Measurements from ENCODE around the gene ABCC2.
"Not testable (repeated sequence)": the region's sequence is repeated elsewhere in the genome, so short reads cannot be mapped to it uniquely, and the experiment has no call there.

Gene ABCC2

DNA sequence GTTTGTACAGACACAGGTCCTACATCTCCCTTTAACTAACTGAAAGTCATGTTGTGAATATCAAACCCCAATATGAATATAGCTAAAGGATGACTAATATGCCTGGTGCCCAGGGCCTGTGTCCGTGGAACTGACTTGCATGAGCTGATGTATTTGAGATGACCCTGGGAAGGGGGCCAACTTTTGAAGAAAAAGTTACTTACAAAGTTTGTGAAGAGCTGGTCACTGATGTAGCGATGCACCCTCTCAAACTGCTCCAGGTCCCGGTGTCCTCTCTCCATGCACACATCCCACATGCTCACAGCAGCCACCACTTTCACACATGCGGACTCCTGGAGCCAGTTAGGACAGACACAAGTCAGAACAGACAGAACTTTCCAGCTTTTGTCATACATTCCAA lies 106.2 kb downstream of the ABCC2 start:
- H3K9ac ChIP-seq (ENCODE audit: low read depth, low read length, poor library complexity, severe bottlenecking), result no peak overlapping the region
- H3K9me3 ChIP-seq (ENCODE audit: insufficient read depth, low read depth, low read length), result no peaks in the 10 kb centered on the region
- H3K79me2 ChIP-seq (ENCODE audit: insufficient read depth, low read length), result no peaks in the 10 kb centered on the region
- H3K36me3 ChIP-seq (ENCODE audit: insufficient read depth, low read length), result peaks cover 18% of the 10 kb centered on the region; the same call in 1 of the 2 replicates
- H3K27me3 ChIP-seq (ENCODE audit: insufficient read depth, low read length, poor library complexity, severe bottlenecking), result no peaks in the 10 kb centered on the region
- H3K4me1 ChIP-seq (ENCODE audit: insufficient read depth, low read length, poor library complexity, severe bottlenecking), result no peaks in the 10 kb centered on the region
- no peak overlapping the region for H3K4me2 ChIP-seq (ENCODE audit: low read depth, low read length, poor library complexity, severe bottlenecking)
- H3F3A ChIP-seq (ENCODE audit: low read depth), result no peaks in the 10 kb centered on the region
- no peaks in the 10 kb centered on the region for H4K20me1 ChIP-seq (ENCODE audit: insufficient read depth, low read length, poor library complexity, severe bottlenecking)
- TF ChIP-seq EZH2phosphoT487 (IDR thresholded peaks at IDR 0.05; ENCODE audit: borderline replicate concordance), result no peak
- TF ChIP-seq, protein P1, sequence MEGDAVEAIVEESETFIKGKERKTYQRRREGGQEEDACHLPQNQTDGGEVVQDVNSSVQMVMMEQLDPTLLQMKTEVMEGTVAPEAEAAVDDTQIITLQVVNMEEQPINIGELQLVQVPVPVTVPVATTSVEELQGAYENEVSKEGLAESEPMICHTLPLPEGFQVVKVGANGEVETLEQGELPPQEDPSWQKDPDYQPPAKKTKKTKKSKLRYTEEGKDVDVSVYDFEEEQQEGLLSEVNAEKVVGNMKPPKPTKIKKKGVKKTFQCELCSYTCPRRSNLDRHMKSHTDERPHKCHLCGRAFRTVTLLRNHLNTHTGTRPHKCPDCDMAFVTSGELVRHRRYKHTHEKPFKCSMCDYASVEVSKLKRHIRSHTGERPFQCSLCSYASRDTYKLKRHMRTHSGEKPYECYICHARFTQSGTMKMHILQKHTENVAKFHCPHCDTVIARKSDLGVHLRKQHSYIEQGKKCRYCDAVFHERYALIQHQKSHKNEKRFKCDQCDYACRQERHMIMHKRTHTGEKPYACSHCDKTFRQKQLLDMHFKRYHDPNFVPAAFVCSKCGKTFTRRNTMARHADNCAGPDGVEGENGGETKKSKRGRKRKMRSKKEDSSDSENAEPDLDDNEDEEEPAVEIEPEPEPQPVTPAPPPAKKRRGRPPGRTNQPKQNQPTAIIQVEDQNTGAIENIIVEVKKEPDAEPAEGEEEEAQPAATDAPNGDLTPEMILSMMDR (conservative IDR thresholded peaks at IDR 0.05; ENCODE audit: low read length), result no peak
- no peak overlapping the region for H2AFZ ChIP-seq (ENCODE audit: low read length)
- H3K9me2 ChIP-seq (replicated peaks; ENCODE audit: low read depth, low read length), result no peaks in the 10 kb centered on the region
- no peak overlapping the region for H3K4me3 ChIP-seq (ENCODE audit: low read length, poor library complexity, severe bottlenecking)

DNA sequence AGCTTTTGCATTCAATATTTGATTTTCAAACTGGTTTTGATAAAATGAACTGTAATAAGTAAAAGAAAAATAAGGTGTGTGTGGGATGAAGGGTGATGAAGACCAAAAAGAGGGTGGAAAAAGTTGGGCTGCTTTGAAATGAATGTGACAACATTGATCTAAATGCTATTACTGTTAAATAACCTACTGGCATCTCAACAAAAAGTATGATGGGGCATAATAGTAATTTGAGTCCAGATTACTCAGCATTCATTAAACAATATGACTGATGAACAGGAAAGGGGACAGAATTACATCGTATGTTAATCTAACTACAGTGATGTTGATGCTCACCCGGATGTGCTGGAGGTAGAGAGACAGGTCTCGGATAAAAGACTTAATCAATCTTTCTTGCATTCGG lies 112.2 kb downstream of the ABCC2 start:
- no peak overlapping the region for H3K9ac ChIP-seq (ENCODE audit: low read depth, low read length, poor library complexity, severe bottlenecking)
- H4K20me1 ChIP-seq (ENCODE audit: insufficient read depth, low read length, poor library complexity, severe bottlenecking), result no peaks in the 10 kb centered on the region
- no peaks in the 10 kb centered on the region for H3K27me3 ChIP-seq (ENCODE audit: insufficient read depth, low read length, poor library complexity, severe bottlenecking)
- H3K4me2 ChIP-seq (ENCODE audit: low read depth, low read length, poor library complexity, severe bottlenecking), result no peak overlapping the region
- H3K79me2 ChIP-seq (ENCODE audit: insufficient read depth, low read length), result no peaks in the 10 kb centered on the region
- no peaks in the 10 kb centered on the region for H3K4me1 ChIP-seq (ENCODE audit: insufficient read depth, low read length, poor library complexity, severe bottlenecking)
- no peak overlapping the region for H2AFZ ChIP-seq (ENCODE audit: low read length)
- H3K4me3 ChIP-seq (ENCODE audit: low read length, poor library complexity, severe bottlenecking), result no peak overlapping the region
- H3K9me3 ChIP-seq (ENCODE audit: insufficient read depth, low read depth, low read length), result no peaks in the 10 kb centered on the region
- no peaks in the 10 kb centered on the region for H3K9me2 ChIP-seq (replicated peaks; ENCODE audit: low read depth, low read length)
- no peak for TF ChIP-seq EZH2phosphoT487 (IDR thresholded peaks at IDR 0.05; ENCODE audit: borderline replicate concordance)
- TF ChIP-seq, protein P1 (conservative IDR thresholded peaks at IDR 0.05; ENCODE audit: low read length), result no peak
- peaks cover 38% of the 10 kb centered on the region; the same call in 1 of the 2 replicates for H3K36me3 ChIP-seq (ENCODE audit: insufficient read depth, low read length)
- H3F3A ChIP-seq (ENCODE audit: low read depth), result no peaks in the 10 kb centered on the region

DNA sequence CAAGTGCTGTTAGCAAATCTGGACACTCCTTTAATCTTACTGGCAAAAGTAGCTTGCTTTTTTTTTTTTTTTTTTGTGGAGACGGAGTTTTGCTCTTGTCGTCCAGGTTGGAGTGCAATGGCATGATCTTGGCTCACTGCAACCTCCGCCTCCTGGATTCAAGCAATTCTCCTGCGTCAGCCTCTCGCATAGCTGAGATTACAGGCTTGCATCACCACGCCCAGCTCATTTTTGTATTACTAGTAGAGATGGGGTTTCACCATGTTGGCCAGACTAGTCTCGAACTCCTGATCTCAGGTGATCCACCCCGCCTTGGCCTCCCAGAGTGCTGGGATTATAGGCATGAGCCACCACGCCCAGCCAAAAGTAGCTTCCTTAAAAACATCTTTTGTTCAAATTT lies 112.6 kb downstream of the ABCC2 start:
- not testable (repeated sequence) for H3F3A ChIP-seq (ENCODE audit: low read depth); H2AFZ ChIP-seq (ENCODE audit: low read length); H3K4me1 ChIP-seq (ENCODE audit: insufficient read depth, low read length, poor library complexity, severe bottlenecking); H4K20me1 ChIP-seq (ENCODE audit: insufficient read depth, low read length, poor library complexity, severe bottlenecking); H3K9me2 ChIP-seq (replicated peaks; ENCODE audit: low read depth, low read length); H3K9me3 ChIP-seq (ENCODE audit: insufficient read depth, low read depth, low read length); H3K4me2 ChIP-seq (ENCODE audit: low read depth, low read length, poor library complexity, severe bottlenecking); H3K9ac ChIP-seq (ENCODE audit: low read depth, low read length, poor library complexity, severe bottlenecking); H3K4me3 ChIP-seq (ENCODE audit: low read length, poor library complexity, severe bottlenecking); H3K79me2 ChIP-seq (ENCODE audit: insufficient read depth, low read length); H3K27me3 ChIP-seq (ENCODE audit: insufficient read depth, low read length, poor library complexity, severe bottlenecking)
- H3K36me3 ChIP-seq (ENCODE audit: insufficient read depth, low read length), result peaks cover 41% of the 10 kb centered on the region; the same call in 1 of the 2 replicates

DNA sequence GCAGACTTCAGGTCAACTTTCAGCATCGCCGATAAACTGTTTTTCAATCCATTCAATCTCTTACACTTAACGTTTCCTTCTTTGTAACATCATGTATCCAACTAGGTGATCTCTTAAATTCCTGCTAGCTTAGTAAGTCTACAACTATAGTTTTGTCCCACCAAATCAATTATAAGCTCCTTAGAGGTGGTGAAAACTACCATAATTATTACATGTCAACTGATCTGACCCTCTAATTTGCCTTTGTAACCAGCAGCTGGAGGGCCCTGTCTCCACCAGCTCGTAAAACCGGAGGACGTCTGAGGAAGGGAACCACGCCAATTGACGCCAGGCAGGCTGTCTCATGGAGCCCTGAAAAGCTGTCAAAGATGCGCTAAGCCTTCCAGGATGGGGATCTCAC lies 113.4 kb downstream of the ABCC2 start:
- H3K9ac ChIP-seq (ENCODE audit: low read depth, low read length, poor library complexity, severe bottlenecking), result no peak overlapping the region
- TF ChIP-seq EZH2phosphoT487 (IDR thresholded peaks at IDR 0.05; ENCODE audit: borderline replicate concordance), result no peak
- TF ChIP-seq, protein P1 (conservative IDR thresholded peaks at IDR 0.05; ENCODE audit: low read length), result no peak
- H3K4me1 ChIP-seq (ENCODE audit: insufficient read depth, low read length, poor library complexity, severe bottlenecking), result no peaks in the 10 kb centered on the region
- H3K4me3 ChIP-seq (ENCODE audit: low read length, poor library complexity, severe bottlenecking), result no peak overlapping the region
- H3K79me2 ChIP-seq (ENCODE audit: insufficient read depth, low read length), result no peaks in the 10 kb centered on the region
- H3F3A ChIP-seq (ENCODE audit: low read depth), result no peaks in the 10 kb centered on the region
- no peaks in the 10 kb centered on the region for H3K27me3 ChIP-seq (ENCODE audit: insufficient read depth, low read length, poor library complexity, severe bottlenecking)
- no peak overlapping the region for H3K4me2 ChIP-seq (ENCODE audit: low read depth, low read length, poor library complexity, severe bottlenecking)
- no peaks in the 10 kb centered on the region for H4K20me1 ChIP-seq (ENCODE audit: insufficient read depth, low read length, poor library complexity, severe bottlenecking)
- H2AFZ ChIP-seq (ENCODE audit: low read length), result no peak overlapping the region
- H3K9me3 ChIP-seq (ENCODE audit: insufficient read depth, low read depth, low read length), result no peaks in the 10 kb centered on the region
- no peaks in the 10 kb centered on the region for H3K9me2 ChIP-seq (replicated peaks; ENCODE audit: low read depth, low read length)
- H3K36me3 ChIP-seq (ENCODE audit: insufficient read depth, low read length), result peaks cover 41% of the 10 kb centered on the region; the same call in 1 of the 2 replicates

All from Loucy (cell line).